ENCODE data around the gene KIF19. TPM values are rescaled to one million over a fixed set of nuclear protein-coding genes. Genes with fewer than 3 reads are reported as not detected.
A peak's percentile ranks its signal among the peaks of the same experiment; 100 is the strongest.

The KIF19 gene
- total RNA-seq, 1 experiment from 2014 or later = not detected

GRCh38 chr17:74394977-74395376 is 69.0 kb downstream of the KIF19 start:
- H3K27ac ChIP-seq = peak overlapping the region; percentile 14; the same call in 1 of the 2 replicates
- CTCF ChIA-PET = interaction anchor here (0.6 kb wide), 1 partner anchor 13 kb away, joined by 5 read pairs; no protein-coding TSS in a partner anchor
- intact Hi-C loops (cut with micrococcal nuclease; ENCODE audit: unreplicated experiment) = loop anchor here (5.0 kb wide), 1 partner anchor 57 kb away; no protein-coding TSS in a partner anchor
- H4K20me1 ChIP-seq (ENCODE audit: insufficient read depth) = no peaks in the 10 kb centered on the region
- no peaks in the 10 kb centered on the region for H3K36me3 ChIP-seq (ENCODE audit: low read depth)
- H3K4me2 ChIP-seq = peak overlapping the region; percentile 43
- TF ChIP-seq EZH2 (IDR thresholded peaks at IDR 0.05; ENCODE audit: low read depth) (no peak), CTCF (conservative IDR thresholded peaks at IDR 0.05) (no peak)
- no peaks in the 10 kb centered on the region for H3F3A ChIP-seq (ENCODE audit: insufficient read depth, low read depth)
- H2AFZ ChIP-seq = peak overlapping the region; percentile 10; the same call in 1 of the 2 replicates
- H3K79me2 ChIP-seq (ENCODE audit: low read depth) = no peaks in the 10 kb centered on the region
- DNase-seq = peak; percentile 68 to 77
- H3K9me3 ChIP-seq (ENCODE audit: insufficient read depth, low read depth) = no peaks in the 10 kb centered on the region
- peaks cover 12% of the 10 kb centered on the region for H3K4me1 ChIP-seq (replicated peaks; ENCODE audit: insufficient read depth)
- no peaks in the 10 kb centered on the region for H3K27me3 ChIP-seq (ENCODE audit: insufficient read depth, low read depth)
- no peaks in the 10 kb centered on the region for H3K9me2 ChIP-seq (ENCODE audit: insufficient read depth)
- BruUV-seq (replicated peaks) = no TSS peak
- H3K4me3 ChIP-seq = no peak overlapping the region
- POLR2A ChIA-PET (ENCODE audit: unreplicated experiment) = interaction anchor here (0.5 kb wide), 2 partner anchors 14 to 22 kb away, joined by 3 to 5 read pairs; no protein-coding TSS in a partner anchor

- no peaks in the 10 kb centered on the region for H3K9me2 ChIP-seq (ENCODE audit: insufficient read depth)
- H3K27me3 ChIP-seq (ENCODE audit: insufficient read depth, low read depth) = no peaks in the 10 kb centered on the region
- no peak overlapping the region for H3K4me2 ChIP-seq
- H3K79me2 ChIP-seq (ENCODE audit: low read depth) = no peaks in the 10 kb centered on the region
- no peaks in the 10 kb centered on the region for H3F3A ChIP-seq (ENCODE audit: insufficient read depth, low read depth)
- H3K27ac ChIP-seq = no peak overlapping the region
- no peaks in the 10 kb centered on the region for H4K20me1 ChIP-seq (ENCODE audit: insufficient read depth)
- no TSS peak for BruUV-seq (replicated peaks)
- no peaks in the 10 kb centered on the region for H3K36me3 ChIP-seq (ENCODE audit: low read depth)
- DNase-seq = no peak
- H2AFZ ChIP-seq = no peak overlapping the region
- no peak overlapping the region for H3K4me3 ChIP-seq
- H3K4me1 ChIP-seq (replicated peaks; ENCODE audit: insufficient read depth) = peaks cover 12% of the 10 kb centered on the region
- CTCF ChIA-PET = no interaction called here
- TF ChIP-seq EZH2 (IDR thresholded peaks at IDR 0.05; ENCODE audit: low read depth) (no peak), CTCF (conservative IDR thresholded peaks at IDR 0.05) (no peak)
- no peaks in the 10 kb centered on the region for H3K9me3 ChIP-seq (ENCODE audit: insufficient read depth, low read depth)
- intact Hi-C loops (cut with micrococcal nuclease; ENCODE audit: unreplicated experiment) = loop anchor here (5.0 kb wide), 1 partner anchor 56 kb away; no protein-coding TSS in a partner anchor
- POLR2A ChIA-PET (ENCODE audit: unreplicated experiment) = no interaction called here
Observed at GRCh38 chr17:74396567-74396966, 70.5 kb downstream of the KIF19 start.

GRCh38 chr17:74402048-74402447 is 76.0 kb downstream of the KIF19 start:
- POLR2A ChIA-PET (ENCODE audit: unreplicated experiment) = interaction anchor here (0.6 kb wide), 1 partner anchor 25 kb away, joined by 7 read pairs; no protein-coding TSS in a partner anchor
- Histone ChIP-seq H3K4me2 (no peak overlapping the region), H3K4me1 (replicated peaks; ENCODE audit: insufficient read depth) (no peaks in the 10 kb centered on the region), H3K27ac (no peak overlapping the region), H3K4me3 (no peak overlapping the region), H3K9me2 (ENCODE audit: insufficient read depth) (no peaks in the 10 kb centered on the region), H3K36me3 (ENCODE audit: low read depth) (no peaks in the 10 kb centered on the region), H3K79me2 (ENCODE audit: low read depth) (no peaks in the 10 kb centered on the region), H2AFZ (no peak overlapping the region), H4K20me1 (ENCODE audit: insufficient read depth) (no peaks in the 10 kb centered on the region), H3F3A (ENCODE audit: insufficient read depth, low read depth) (no peaks in the 10 kb centered on the region), H3K27me3 (ENCODE audit: insufficient read depth, low read depth) (no peaks in the 10 kb centered on the region), H3K9me3 (ENCODE audit: insufficient read depth, low read depth) (no peaks in the 10 kb centered on the region)
- no TSS peak for BruUV-seq (replicated peaks)
- intact Hi-C loops (cut with micrococcal nuclease; ENCODE audit: unreplicated experiment) = no loop called here
- CTCF ChIA-PET = no interaction called here
- DNase-seq = no peak
- TF ChIP-seq CTCF (conservative IDR thresholded peaks at IDR 0.05) = no peak
- no peak for TF ChIP-seq EZH2 (IDR thresholded peaks at IDR 0.05; ENCODE audit: low read depth)
